Measurements from ENCODE around the gene ROR1.
"Not testable (repeated sequence)": the region's sequence is repeated elsewhere in the genome, so short reads cannot be mapped to it uniquely, and the experiment has no call there.

Gene ROR1

DNA sequence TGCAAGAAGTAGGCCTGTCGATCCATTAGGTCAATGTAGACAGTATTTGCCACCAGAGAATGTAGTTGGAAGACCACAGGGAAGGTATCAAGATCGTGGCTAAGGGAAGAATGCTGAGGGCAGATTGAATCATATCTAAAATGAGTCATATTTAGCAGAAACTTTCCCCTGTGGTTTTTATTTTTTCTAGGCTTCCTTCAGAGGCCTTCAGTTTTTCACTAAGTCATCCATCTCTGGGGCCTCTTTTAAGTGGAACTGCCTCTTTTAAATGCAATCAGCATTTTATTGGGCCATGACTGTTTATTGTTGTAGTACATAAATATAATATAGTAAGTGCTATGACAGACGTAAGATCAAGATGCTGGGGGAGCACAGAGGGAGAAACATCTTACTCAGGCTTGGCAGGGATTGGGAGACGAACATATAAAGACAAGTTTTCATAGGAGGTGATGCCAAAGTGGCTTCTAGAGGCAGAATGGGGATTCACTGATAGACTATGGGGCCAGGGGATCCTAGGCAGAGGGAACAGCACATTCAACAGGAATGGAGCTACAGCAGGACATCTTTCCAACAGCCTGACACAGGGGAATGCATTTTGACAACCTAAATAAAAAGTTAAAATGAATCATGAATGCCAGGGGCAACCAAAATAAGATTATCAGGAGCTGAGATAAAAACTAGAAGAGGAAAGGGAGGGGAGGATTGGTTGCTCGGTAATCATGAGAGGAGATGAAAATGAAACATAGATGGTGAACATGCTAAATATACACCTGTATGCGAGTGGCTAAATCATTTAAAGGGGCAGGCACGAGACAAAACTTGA is 449.7 kb downstream of the ROR1 start:
- Histone ChIP-seq H3K36me3 (replicated peaks; ENCODE audit: insufficient read depth, low read length) (no peaks in the 10 kb centered on the region), H3K4me1 (ENCODE audit: low read length) (peaks cover 11% of the 10 kb centered on the region; the same call in 1 of the 2 replicates), H3K9ac (ENCODE audit: low read length) (peak overlapping the region; percentile 33; the same call in 1 of the 2 replicates), H3K9me3 (replicated peaks; ENCODE audit: insufficient read depth, low read length) (no peaks in the 10 kb centered on the region), H3K4me2 (ENCODE audit: low read depth, low read length) (peak overlapping the region; percentile 83), H4K20me1 (ENCODE audit: insufficient read depth, low read length) (no peaks in the 10 kb centered on the region), H3K79me2 (ENCODE audit: low read length) (no peaks in the 10 kb centered on the region), H3K4me3 (ENCODE audit: low read length) (peak overlapping the region; percentile 53), H2AFZ (ENCODE audit: low read length) (peak overlapping the region; percentile 86), H3F3A (ENCODE audit: insufficient read depth, low read length) (peaks cover 11% of the 10 kb centered on the region), H3K9me2 (replicated peaks; ENCODE audit: insufficient read depth, low read length) (no peaks in the 10 kb centered on the region), H3K27me3 (replicated peaks; ENCODE audit: insufficient read depth, low read length) (no peaks in the 10 kb centered on the region), H3K27ac (ENCODE audit: low read length) (peak overlapping the region; percentile 74; the same call in 1 of the 2 replicates)
- peak; percentile 70 for DNase-seq
- TF ChIP-seq, protein P1, sequence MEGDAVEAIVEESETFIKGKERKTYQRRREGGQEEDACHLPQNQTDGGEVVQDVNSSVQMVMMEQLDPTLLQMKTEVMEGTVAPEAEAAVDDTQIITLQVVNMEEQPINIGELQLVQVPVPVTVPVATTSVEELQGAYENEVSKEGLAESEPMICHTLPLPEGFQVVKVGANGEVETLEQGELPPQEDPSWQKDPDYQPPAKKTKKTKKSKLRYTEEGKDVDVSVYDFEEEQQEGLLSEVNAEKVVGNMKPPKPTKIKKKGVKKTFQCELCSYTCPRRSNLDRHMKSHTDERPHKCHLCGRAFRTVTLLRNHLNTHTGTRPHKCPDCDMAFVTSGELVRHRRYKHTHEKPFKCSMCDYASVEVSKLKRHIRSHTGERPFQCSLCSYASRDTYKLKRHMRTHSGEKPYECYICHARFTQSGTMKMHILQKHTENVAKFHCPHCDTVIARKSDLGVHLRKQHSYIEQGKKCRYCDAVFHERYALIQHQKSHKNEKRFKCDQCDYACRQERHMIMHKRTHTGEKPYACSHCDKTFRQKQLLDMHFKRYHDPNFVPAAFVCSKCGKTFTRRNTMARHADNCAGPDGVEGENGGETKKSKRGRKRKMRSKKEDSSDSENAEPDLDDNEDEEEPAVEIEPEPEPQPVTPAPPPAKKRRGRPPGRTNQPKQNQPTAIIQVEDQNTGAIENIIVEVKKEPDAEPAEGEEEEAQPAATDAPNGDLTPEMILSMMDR (IDR thresholded peaks at IDR 0.05; ENCODE audit: low read length): no peak
- no peak for TF ChIP-seq EZH2phosphoT487 (IDR thresholded peaks at IDR 0.05; ENCODE audit: low read length)
- TF ChIP-seq EZH2 (optimal IDR thresholded peaks at IDR 0.05; ENCODE audit: low read depth, low read length): no peak

DNA sequence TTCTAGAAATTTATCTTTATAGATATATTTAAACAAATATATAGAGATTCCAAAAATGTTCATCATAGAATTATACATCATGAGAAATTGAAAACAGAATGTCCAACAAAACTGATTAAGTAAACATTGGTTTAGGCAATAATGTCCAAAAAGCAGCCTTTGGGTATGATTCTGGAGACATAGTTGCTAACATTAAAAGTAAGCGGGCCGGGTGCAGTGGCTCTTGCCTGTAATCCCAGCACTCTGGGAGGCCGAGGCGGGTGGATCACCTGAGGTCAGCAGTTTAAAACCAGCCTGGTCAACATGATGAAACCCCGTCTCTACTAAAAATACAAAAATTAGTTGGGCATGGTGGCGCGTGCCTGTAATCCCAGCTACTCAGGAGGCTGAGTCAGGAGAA is 450.4 kb downstream of the ROR1 start:
- H3K4me1 ChIP-seq (ENCODE audit: low read length): peaks cover 11% of the 10 kb centered on the region; the same call in 1 of the 2 replicates
- H3K27me3 ChIP-seq (replicated peaks; ENCODE audit: insufficient read depth, low read length); H4K20me1 ChIP-seq (ENCODE audit: insufficient read depth, low read length); DNase-seq; H3K27ac ChIP-seq (ENCODE audit: low read length); H3K4me3 ChIP-seq (ENCODE audit: low read length); H3K9me2 ChIP-seq (replicated peaks; ENCODE audit: insufficient read depth, low read length); H3K9ac ChIP-seq (ENCODE audit: low read length); H3K79me2 ChIP-seq (ENCODE audit: low read length); H3K36me3 ChIP-seq (replicated peaks; ENCODE audit: insufficient read depth, low read length); H3K9me3 ChIP-seq (replicated peaks; ENCODE audit: insufficient read depth, low read length); H2AFZ ChIP-seq (ENCODE audit: low read length): not testable (repeated sequence)
- peaks cover 11% of the 10 kb centered on the region for H3F3A ChIP-seq (ENCODE audit: insufficient read depth, low read length)
- peak overlapping the region; percentile 83; the same call in 1 of the 2 replicates for H3K4me2 ChIP-seq (ENCODE audit: low read depth, low read length)

DNA sequence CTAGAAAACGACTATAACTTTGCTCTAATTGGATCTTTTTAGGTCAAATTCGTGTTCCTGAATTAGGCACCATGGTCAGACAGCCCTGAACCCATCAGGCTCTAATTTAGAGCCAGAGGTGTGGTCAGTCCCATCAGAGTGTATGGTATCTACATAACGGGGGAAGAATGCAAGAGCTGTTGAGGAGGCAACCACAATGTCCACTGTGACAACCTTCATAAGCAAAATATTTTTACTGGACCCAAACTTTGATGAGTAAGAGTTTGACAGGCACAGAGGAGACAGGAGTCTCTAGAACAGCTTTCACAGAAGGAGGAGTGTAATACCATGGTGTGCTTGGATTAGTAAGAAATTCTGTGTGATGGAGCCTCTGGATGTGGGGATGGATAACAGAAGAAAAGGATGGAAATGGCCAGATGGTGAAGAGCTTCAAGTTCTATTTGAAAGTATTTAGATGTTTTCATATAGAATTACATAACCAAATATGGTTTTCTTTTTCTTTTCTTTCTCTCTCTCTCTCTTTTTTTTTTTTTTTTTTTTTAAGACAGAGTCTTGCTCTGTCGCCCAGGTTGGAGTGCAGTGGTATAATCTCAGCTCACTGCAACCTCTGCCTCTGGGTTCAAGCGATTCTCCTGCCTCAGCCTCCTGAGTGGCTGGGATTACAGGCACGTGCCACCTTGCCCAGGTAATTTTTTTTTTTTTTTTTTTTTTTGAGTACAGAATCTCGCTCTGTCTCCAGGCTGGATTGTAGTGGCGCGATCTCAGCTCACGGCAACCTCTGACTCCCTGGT is 454.5 kb downstream of the ROR1 start:
- Histone ChIP-seq H3K36me3 (replicated peaks; ENCODE audit: insufficient read depth, low read length) (no peaks in the 10 kb centered on the region), H3K4me2 (ENCODE audit: low read depth, low read length) (no peak overlapping the region), H3K9ac (ENCODE audit: low read length) (no peak overlapping the region), H3K4me3 (ENCODE audit: low read length) (no peak overlapping the region), H3K27ac (ENCODE audit: low read length) (no peak overlapping the region), H3K27me3 (replicated peaks; ENCODE audit: insufficient read depth, low read length) (no peaks in the 10 kb centered on the region), H3K4me1 (ENCODE audit: low read length) (peaks cover 4% of the 10 kb centered on the region; the same call in 1 of the 2 replicates), H3K9me2 (replicated peaks; ENCODE audit: insufficient read depth, low read length) (no peaks in the 10 kb centered on the region), H4K20me1 (ENCODE audit: insufficient read depth, low read length) (no peaks in the 10 kb centered on the region), H3K9me3 (replicated peaks; ENCODE audit: insufficient read depth, low read length) (no peaks in the 10 kb centered on the region), H3F3A (ENCODE audit: insufficient read depth, low read length) (peaks cover 6% of the 10 kb centered on the region), H3K79me2 (ENCODE audit: low read length) (no peaks in the 10 kb centered on the region), H2AFZ (ENCODE audit: low read length) (no peak overlapping the region)
- no peak for DNase-seq
- TF ChIP-seq EZH2 (optimal IDR thresholded peaks at IDR 0.05; ENCODE audit: low read depth, low read length) (no peak), EZH2phosphoT487 (IDR thresholded peaks at IDR 0.05; ENCODE audit: low read length) (no peak)
- TF ChIP-seq, protein P1 (IDR thresholded peaks at IDR 0.05; ENCODE audit: low read length): no peak
